K562 (cell line): ENCODE results near the gene CHSY1. TPM values are rescaled to one million over a fixed set of nuclear protein-coding genes. Genes with fewer than 3 reads are reported as not detected.
A peak's percentile ranks its signal among the peaks of the same experiment; 100 is the strongest.

Experiments
- ATAC-seq: fragments of 200-7000 bp; cut with Tn5 transposase; 3 replicates; pipeline ENCODE4 v1.9.1; 2020; ENCODE audit warnings: moderate library complexity
- BruUV-seq: library from RNA; stranded (reverse); fragments of 400-500 nt; replicated peaks from 2 replicates; lab custom pipeline; 2021; lab: Mats Ljungman, UMichigan
- CTCF ChIA-PET: fragments of 300-600 bp; formaldehyde crosslinking; extraction: SDS; loops from one replicate; lab custom pipeline; 2021; ENCODE audit warnings: low intra/inter-chr PET ratio; lab: Yijun Ruan, JAX
- POLR2A ChIA-PET: fragments of 300-600, 350-650 bp; sonication (Branson Sonifier 250); formaldehyde crosslinking; extraction: SDS; loops from one replicate; lab custom pipeline; 2021; ENCODE audit warnings: antibody characterized with exemption, inconsistent platforms; lab: Yijun Ruan, JAX
- DNase-seq, 4 experiments: peaks; one replicate each; pipeline versions ENCODE4 v3.0.0 to v3.0.0-alpha.2; 2011 to 2018; ENCODE audit warnings: low spot score in 3 of 4, mixed read lengths in 3 of 4; ENCODE audit errors: extremely low read depth in 1 of 4
- FAIRE-seq: peaks from 2 replicates; lab custom pipeline; 2011; peaks lifted over from hg19 to GRCh38; lab: Jason Lieb, UNC
- H2AFZ ChIP-seq: 2 replicates; pipeline ENCODE4 v1.6.0; 2011; ENCODE audit warnings: low read depth, low read length, control low read depth, inconsistent platforms
- H3K27ac ChIP-seq: fragments of 200-600 bp; 3 replicates; pipeline ENCODE4 v1.8.0; 2011; ENCODE audit warnings: low read depth, mild to moderate bottlenecking, control low read depth, inconsistent platforms, low read length, moderate library complexity, mixed read lengths; ENCODE audit errors: extremely low read depth
- H3K27me3 ChIP-seq, 2 experiments: fragments of 300-600 bp in 1 of 2; 2 replicates in 1 of 2; 3 replicates in 1 of 2; pipeline versions ENCODE4 v1.6.0 to v1.8.0; 2011; ENCODE audit warnings: inconsistent platforms in 2 of 2, low read length in 2 of 2, mild to moderate bottlenecking in 1 of 2, mixed read lengths in 1 of 2, moderate library complexity in 1 of 2; ENCODE audit not compliant: control insufficient read depth in 2 of 2, insufficient read depth in 2 of 2
- H3K36me3 ChIP-seq: fragments of 300-600 bp; 3 replicates; pipeline ENCODE4 v1.8.0; 2011; ENCODE audit warnings: mild to moderate bottlenecking, low read length, inconsistent platforms; ENCODE audit not compliant: control insufficient read depth, insufficient read depth
- H3K4me1 ChIP-seq, 2 experiments: fragments of 200-600 bp in 1 of 2; replicated peaks in 1 of 2; 2 replicates in 1 of 2; 3 replicates in 1 of 2; pipeline versions ENCODE4 v1.5.1 to v1.8.0; 2011; ENCODE audit warnings: inconsistent platforms in 2 of 2, low read length in 2 of 2, mild to moderate bottlenecking in 1 of 2, mixed read lengths in 1 of 2, moderate library complexity in 1 of 2; ENCODE audit not compliant: control insufficient read depth in 2 of 2, insufficient read depth in 2 of 2
- H3K4me2 ChIP-seq: 2 replicates; pipeline ENCODE4 v1.6.1; 2011; ENCODE audit warnings: low read length, control low read depth, inconsistent platforms, mixed read lengths; ENCODE audit not compliant: insufficient read depth
- H3K4me3 ChIP-seq: fragments of 200-600 bp; sonication (generic), shearing (Covaris generic); 2 replicates; pipeline ENCODE4 v1.5.1; 2016; ENCODE audit warnings: control low read depth, inconsistent platforms
- H3K79me2 ChIP-seq: fragments of 200-600 bp; 3 replicates; pipeline ENCODE4 v1.8.0; 2011; ENCODE audit warnings: low read length, inconsistent platforms; ENCODE audit not compliant: control insufficient read depth, insufficient read depth
- H3K9ac ChIP-seq, 2 experiments: 2 replicates each; pipeline versions ENCODE4 v1.6.0 to v1.6.1; 2011; ENCODE audit warnings: low read depth in 2 of 2, low read length in 2 of 2, control low read depth in 1 of 2, inconsistent platforms in 1 of 2, mild to moderate bottlenecking in 1 of 2, mixed read lengths in 1 of 2; ENCODE audit not compliant: insufficient read depth in 1 of 2
- H3K9me1 ChIP-seq: one replicate; pipeline ENCODE4 v1.6.0; 2011; ENCODE audit warnings: inconsistent platforms, mild to moderate bottlenecking, low read length, moderate library complexity; ENCODE audit not compliant: control insufficient read depth, insufficient read depth
- H3K9me3 ChIP-seq: replicated peaks from 2 replicates; pipeline ENCODE4 v1.5.1; 2011; ENCODE audit warnings: low read depth, low read length, inconsistent platforms; ENCODE audit not compliant: control insufficient read depth, insufficient read depth
- H4K20me1 ChIP-seq: replicated peaks from 2 replicates; pipeline ENCODE4 v1.6.1; 2011; ENCODE audit warnings: low read length, inconsistent platforms, mixed read lengths; ENCODE audit not compliant: control insufficient read depth, insufficient read depth
- CBX8 ChIP-seq: fragments of 200-600 bp; sonication (generic); IDR thresholded peaks from 2 replicates; pipeline ENCODE4 v1.6.1; 2012; ENCODE audit warnings: borderline replicate concordance, mixed run types, low read depth, mild to moderate bottlenecking, moderate library complexity, mixed read lengths, low read length, control low read depth, inconsistent platforms; ENCODE audit not compliant: poor library complexity, severe bottlenecking; ENCODE audit errors: extremely low read depth
- DNMT1 ChIP-seq: fragments of 450-650 bp; IDR thresholded peaks from 2 replicates; pipeline ENCODE4 v1.6.1; 2016; ENCODE audit warnings: antibody characterized with exemption, mild to moderate bottlenecking
- EP400 ChIP-seq: fragments of 450-650 bp; IDR thresholded peaks from 2 replicates; pipeline ENCODE4 v1.6.1; 2017; ENCODE audit warnings: antibody characterized with exemption, mild to moderate bottlenecking, moderate library complexity
- FIP1L1 ChIP-seq: fragments of 200-400 bp; formaldehyde crosslinking; IDR thresholded peaks from 2 replicates; pipeline ENCODE4 v1.6.1; 2018; ENCODE audit warnings: mild to moderate bottlenecking, low read depth, low read length; ENCODE audit not compliant: poor library complexity, severe bottlenecking
- MAX ChIP-seq: sonication (generic); formaldehyde crosslinking; IDR thresholded peaks from 2 replicates; pipeline ENCODE4 v1.9.0; 2022; ENCODE audit warnings: mild to moderate bottlenecking, missing genetic modification reagents
- POLR2AphosphoS5 ChIP-seq: IDR thresholded peaks from 2 replicates; pipeline ENCODE4 v1.6.1; 2011; ENCODE audit warnings: mild to moderate bottlenecking, low read depth, low read length, moderate library complexity; ENCODE audit not compliant: control insufficient read depth, insufficient read depth
- RB1 ChIP-seq: fragments of 450-650 bp; IDR thresholded peaks from 2 replicates; pipeline ENCODE4 v1.6.1; 2017; ENCODE audit warnings: low read depth, mild to moderate bottlenecking
- RBFOX2 ChIP-seq: fragments of 200-400 bp; formaldehyde crosslinking; IDR thresholded peaks from 2 replicates; pipeline ENCODE4 v1.6.1; 2017; ENCODE audit warnings: low read depth, mild to moderate bottlenecking, low read length, moderate library complexity
- SMAD3 ChIP-seq: fragments of 450-650 bp; formaldehyde crosslinking; conservative IDR thresholded peaks from 2 replicates; pipeline ENCODE4 v1.4.0; 2020; ENCODE audit warnings: mild to moderate bottlenecking
- SMARCA4 ChIP-seq: fragments of 450-650 bp; IDR thresholded peaks from 2 replicates; pipeline ENCODE4 v1.6.1; 2016
- SRSF3 ChIP-seq: fragments of 200-400 bp; formaldehyde crosslinking; IDR thresholded peaks from 2 replicates; pipeline ENCODE4 v1.6.1; 2016; ENCODE audit warnings: mild to moderate bottlenecking, low read length, moderate library complexity; ENCODE audit not compliant: insufficient read depth
- TRIM24 ChIP-seq, 2 experiments: fragments of 450-650 bp; IDR thresholded peaks; 2 replicates each; pipeline ENCODE4 v1.6.1; 2016
- TRIM28 ChIP-seq: fragments of 450-650 bp; IDR thresholded peaks from 2 replicates; pipeline ENCODE4 v1.6.1; 2017
- ZBTB34 ChIP-seq: fragments of 250-450 bp; sonication (Bioruptor Pico); IDR thresholded peaks from 2 replicates; pipeline ENCODE4 v1.8.0; 2021; ENCODE audit warnings: mild to moderate bottlenecking, moderate library complexity
- ZNF133 ChIP-seq: fragments of 250-450 bp; sonication (Bioruptor Pico); IDR thresholded peaks from 2 replicates; pipeline ENCODE4 v1.4.0; 2020; ENCODE audit warnings: mild to moderate bottlenecking
- ZNF217 ChIP-seq: sonication (generic); formaldehyde crosslinking; IDR thresholded peaks from 2 replicates; pipeline ENCODE4 v1.8.0; 2022; ENCODE audit warnings: mild to moderate bottlenecking, missing genetic modification reagents
- ZNF766 ChIP-seq: fragments of 200-800 bp; sonication (Bioruptor generic); conservative IDR thresholded peaks from 2 replicates; pipeline ENCODE4 v1.6.1; 2016; ENCODE audit warnings: missing genetic modification characterization, missing compliant biosample characterization
- WGBS: fragments of 100-300 bp; shearing (Covaris generic); methylation state at CpG from one replicate; pipeline ENCODE4 v1.1.6; 2016; ENCODE audit warnings: low coverage, mixed read lengths; ENCODE audit not compliant: insufficient coverage; ENCODE audit errors: missing lambda C conversion rate; 5-methylcytosine and 5-hydroxymethylcytosine counted together
- in situ Hi-C: fragments of 300-500 bp; cut with MboI; formaldehyde crosslinking; loops from 4 replicates; pipeline ENCODE4 v1.15.0; 2018; ENCODE audit warnings: inconsistent platforms, mixed read lengths
- intact Hi-C: fragments of 100-400 bp; cut with micrococcal nuclease; formaldehyde crosslinking; loops from 2 replicates; pipeline ENCODE4 v1.14.2; 2022
- polyA plus RNA-seq, 8 experiments: library from polyadenylated mRNA; depleted of rRNA in 4 of 8; stranded (reverse) in 5 of 8; unstranded in 3 of 8; fragments of >200 nt; fragmentation: Nextera tagmentation in 2 of 8; fragmentation: Illumina TruSeq in 1 of 8; extraction: Ambion mirVana in 2 of 8; extraction: Trizol in 1 of 8; gene quantifications; 2 replicates each; pipeline versions ENCODE4 v1.2.1 to v1.2.3, GENCODE V29; 2011 to 2014; ENCODE audit warnings: inconsistent platforms in 1 of 8, missing spikeins in 1 of 8
- total RNA-seq, 7 experiments: library from RNA; depleted of rRNA in 6 of 7; stranded (reverse); fragments of >200 nt in 6 of 7; fragmentation: Illumina TruSeq in 2 of 7; extraction: Trizol in 2 of 7; gene quantifications; 2 replicates each; pipeline versions ENCODE4 v1.2.1 to v1.2.3, GENCODE V29; 2011 to 2021; ENCODE audit warnings: low replicate concordance in 1 of 7

Gene CHSY1
- total and polyA plus RNA-seq, 9 of the 15 experiments (the other 6 are each of a cell fraction or from before 2014, with no cell fraction given) = 7.0 to 16.4 (median 13.4) TPM

DNA sequence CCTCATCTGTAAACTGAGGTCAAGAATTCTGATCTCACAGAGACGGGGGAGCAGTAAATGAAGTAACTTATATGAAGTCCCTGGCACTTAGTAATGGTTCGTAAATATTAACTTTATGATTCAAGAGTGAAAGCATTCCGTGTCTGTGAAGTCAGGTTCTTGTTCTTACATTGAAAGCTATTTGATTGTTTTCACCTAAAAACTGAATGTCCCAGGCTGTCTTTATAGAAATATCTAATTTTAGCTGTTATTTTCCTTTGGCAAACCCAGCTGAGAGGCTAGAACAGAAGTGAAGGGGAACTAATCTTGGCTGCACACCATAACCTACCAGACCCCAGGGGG, 84.5 kb downstream of the CHSY1 start (continued):
- TF ChIP-seq ZBTB34 (CRISPR knock-in tag) (no peak), ZNF766 (CRISPR knock-in tag) (no peak), DNMT1 (no peak), ZNF133 (CRISPR knock-in tag) (no peak), EP400 (no peak), MAX (CRISPR knock-in tag) (0 out of 2 replicates have a peak, but pooled peaks have one; percentile 9), CBX8 (no peak), SMARCA4 (no peak)
- TF ChIP-seq, all 486 proteins: peak for 3

DNA sequence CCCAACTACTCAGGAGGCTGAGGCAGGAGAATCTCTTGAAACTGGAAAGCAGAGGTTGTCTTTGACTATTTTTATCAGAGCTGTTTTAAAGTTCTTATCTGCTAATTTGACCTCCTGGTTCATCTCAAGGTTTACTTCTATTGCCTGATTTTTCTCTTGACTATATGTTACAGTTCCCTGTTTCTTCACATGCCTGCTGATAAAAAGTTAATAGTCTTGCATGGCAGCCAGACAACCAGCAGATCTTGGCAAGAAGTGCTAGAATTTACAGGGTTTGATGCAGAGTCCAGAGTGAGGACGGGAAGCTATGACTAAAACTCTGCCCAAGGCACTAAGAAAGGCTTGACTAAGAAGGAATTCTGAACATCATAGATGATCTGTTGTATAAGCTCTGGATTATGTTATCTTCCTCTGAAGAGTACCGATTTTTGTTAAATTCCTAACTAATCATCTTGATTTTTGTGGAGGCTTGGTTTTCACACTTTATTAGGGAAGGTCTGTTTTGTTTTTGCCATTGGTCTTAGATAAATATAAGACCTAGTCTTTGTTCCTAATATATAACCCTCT, 85.9 kb downstream of the CHSY1 start:
- in situ Hi-C loops (no loop called here), intact Hi-C loops (no loop called here)
- no peak overlapping the region for H3K9ac ChIP-seq
- no peak overlapping the region for H3K4me3 ChIP-seq
- DNase-seq = no peak
- FAIRE-seq = no peak
- no peak for ATAC-seq
- H3K4me1 ChIP-seq = peaks cover 20 to 23% of the 10 kb centered on the region in 2 experiments
- H3K27me3 ChIP-seq = no peaks in the 10 kb centered on the region
- H3K27ac ChIP-seq = no peak overlapping the region
- CTCF ChIA-PET = no interaction called here
- H3K36me3 ChIP-seq = no peaks in the 10 kb centered on the region
- 60% methylated on average over 2 of the region's 2 CpGs for WGBS
- H2AFZ ChIP-seq = no peak overlapping the region
- H3K4me2 ChIP-seq = no peak overlapping the region
- POLR2A ChIA-PET = no interaction called here
- peaks cover 12% of the 10 kb centered on the region for H3K9me3 ChIP-seq
- no peaks in the 10 kb centered on the region for H3K79me2 ChIP-seq
- H4K20me1 ChIP-seq = no peaks in the 10 kb centered on the region
- no TSS peak for BruUV-seq
- H3K9me1 ChIP-seq = no peaks in the 10 kb centered on the region
- no peak for TF ChIP-seq TRIM24 (IDR thresholded peaks at IDR 0.05)
- TF ChIP-seq RBFOX2 = no peak
- 0 out of 2 replicates have a peak, but pooled peaks have one; percentile 48 for TF ChIP-seq TRIM28
- no peak for TF ChIP-seq POLR2AphosphoS5
- no peak for TF ChIP-seq FIP1L1
- no peak for TF ChIP-seq RB1
- no peak for TF ChIP-seq SMAD3 (CRISPR knock-in tag)
- TF ChIP-seq ZNF217 (CRISPR knock-in tag) = no peak
- no peak for TF ChIP-seq SRSF3
